HepG2 (cell line): ENCODE measurements around the gene CACNA1C. TPM values are rescaled to one million over a fixed set of nuclear protein-coding genes. Genes with fewer than 3 reads are reported as not detected.

ENCODE experiments used
- ATAC-seq: fragments of 200-7000 bp; cut with Tn5 transposase; 3 replicates; pipeline ENCODE4 v1.9.1; 2020; ENCODE audit warnings: mild to moderate bottlenecking, moderate library complexity
- BruUV-seq: library from RNA; stranded (reverse); fragments of 400-500 nt; replicated peaks from 2 replicates; lab custom pipeline; 2021; lab: Mats Ljungman, UMichigan
- CTCF ChIA-PET: fragments of 300-600 bp; formaldehyde crosslinking; extraction: SDS; loops from one replicate; lab custom pipeline; 2021; ENCODE audit warnings: low total read pairs, inconsistent platforms, low intra/inter-chr PET ratio; lab: Yijun Ruan, JAX
- POLR2A ChIA-PET: fragments of 350-600 bp; sonication (Branson Sonifier 250); formaldehyde crosslinking; loops from one replicate; lab custom pipeline; 2020; ENCODE audit warnings: antibody characterized with exemption, inconsistent platforms; lab: Yijun Ruan, JAX
- DNase-seq: peaks from one replicate; pipeline ENCODE4 v3.0.0-alpha.2; 2015; ENCODE audit warnings: low spot score
- FAIRE-seq: peaks from 3 replicates; lab custom pipeline; 2011; peaks lifted over from hg19 to GRCh38; lab: Jason Lieb, UNC
- H2AFZ ChIP-seq: one replicate; pipeline ENCODE4 v1.6.1; 2011; ENCODE audit warnings: low read length, inconsistent platforms
- H3K27ac ChIP-seq: fragments of 300-600 bp; 3 replicates; pipeline ENCODE4 v1.8.0; 2011; ENCODE audit warnings: mixed run types, mild to moderate bottlenecking, mixed read lengths, low read length, inconsistent platforms; ENCODE audit not compliant: insufficient read depth; ENCODE audit errors: extremely low read length
- H3K27me3 ChIP-seq, 2 experiments: fragments of 200-600 bp in 1 of 2; 2 replicates in 1 of 2; 3 replicates in 1 of 2; pipeline versions ENCODE4 v1.6.0 to v1.8.0; 2011; ENCODE audit warnings: low read length in 2 of 2, mild to moderate bottlenecking in 2 of 2, moderate library complexity in 2 of 2, inconsistent platforms in 1 of 2; ENCODE audit not compliant: insufficient read depth in 2 of 2, control insufficient read depth in 1 of 2
- H3K36me3 ChIP-seq, 2 experiments: fragments of 200-600 bp in 1 of 2; replicated peaks in 1 of 2; 2 replicates in 1 of 2; 3 replicates in 1 of 2; pipeline versions ENCODE4 v1.5.1 to v1.8.0; 2011; ENCODE audit warnings: low read length in 2 of 2, inconsistent platforms in 1 of 2; ENCODE audit not compliant: insufficient read depth in 2 of 2, control insufficient read depth in 1 of 2
- H3K4me1 ChIP-seq: 2 replicates; pipeline ENCODE4 v1.5.1; 2012; ENCODE audit warnings: low read length, inconsistent platforms; ENCODE audit not compliant: insufficient read depth
- H3K4me2 ChIP-seq: 2 replicates; pipeline ENCODE4 v1.6.0; 2011; ENCODE audit warnings: low read depth, low read length, inconsistent platforms
- H3K4me3 ChIP-seq, 3 experiments: fragments of 200-600 bp in 1 of 3; sonication (generic), shearing (Covaris generic) in 1 of 3; replicated peaks in 1 of 3; 2 replicates each; pipeline ENCODE4 v1.5.1; 2011 to 2016; ENCODE audit warnings: low read length in 3 of 3, inconsistent platforms in 2 of 3, low read depth in 2 of 3, mild to moderate bottlenecking in 2 of 3, control low read depth in 1 of 3, mixed read lengths in 1 of 3; ENCODE audit not compliant: insufficient read depth in 1 of 3
- H3K79me2 ChIP-seq: one replicate; pipeline ENCODE4 v1.6.1; 2011; ENCODE audit warnings: low read length, inconsistent platforms; ENCODE audit not compliant: insufficient read depth
- H3K9ac ChIP-seq: 2 replicates; pipeline ENCODE4 v1.6.0; 2011; ENCODE audit warnings: mild to moderate bottlenecking, low read depth, low read length, inconsistent platforms; ENCODE audit not compliant: insufficient read depth
- H3K9me3 ChIP-seq: 2 replicates; pipeline ENCODE4 v1.5.1; 2012; ENCODE audit warnings: mild to moderate bottlenecking, low read length
- H4K20me1 ChIP-seq: 2 replicates; pipeline ENCODE4 v1.6.0; 2011; ENCODE audit warnings: inconsistent platforms, mild to moderate bottlenecking, low read length, moderate library complexity; ENCODE audit not compliant: insufficient read depth
- GFI1 ChIP-seq: sonication (generic); formaldehyde crosslinking; IDR thresholded peaks from 2 replicates; pipeline ENCODE4 v1.5.0; 2020; ENCODE audit warnings: missing genetic modification reagents, mild to moderate bottlenecking, borderline replicate concordance
- GLI4 ChIP-seq: sonication (generic); formaldehyde crosslinking; IDR thresholded peaks from 2 replicates; pipeline ENCODE4 v1.5.1; 2020; ENCODE audit warnings: missing genetic modification reagents, mild to moderate bottlenecking, moderate library complexity, borderline replicate concordance
- MBD4 ChIP-seq: IDR thresholded peaks from 2 replicates; pipeline ENCODE4 v1.6.1; 2012; ENCODE audit warnings: low read length, inconsistent platforms, borderline replicate concordance
- STAT5B ChIP-seq: sonication (generic); formaldehyde crosslinking; IDR thresholded peaks from 2 replicates; pipeline ENCODE4 v1.4.0; 2020; ENCODE audit warnings: missing genetic modification reagents
- TFE3 ChIP-seq: IDR thresholded peaks from 2 replicates; pipeline ENCODE4 v1.6.1; 2016
- TOE1 ChIP-seq: sonication (generic); formaldehyde crosslinking; IDR thresholded peaks from 2 replicates; pipeline ENCODE4 v1.4.0; 2020; ENCODE audit warnings: mild to moderate bottlenecking, missing genetic modification reagents
- ZBTB42 ChIP-seq: sonication (generic); formaldehyde crosslinking; IDR thresholded peaks from 2 replicates; pipeline ENCODE4 v1.5.0; 2020; ENCODE audit warnings: mild to moderate bottlenecking, missing genetic modification reagents
- ZFP36 ChIP-seq: fragments of 150-350 bp; IDR thresholded peaks from 2 replicates; pipeline ENCODE4 v1.6.1; 2018; ENCODE audit warnings: borderline replicate concordance, low read length, low read depth; ENCODE audit not compliant: partially characterized antibody
- ZFP41 ChIP-seq: sonication (generic); formaldehyde crosslinking; IDR thresholded peaks from 2 replicates; pipeline ENCODE4 v1.4.0; 2020; ENCODE audit warnings: mild to moderate bottlenecking, missing genetic modification reagents, borderline replicate concordance
- ZNF30 ChIP-seq: sonication (generic); formaldehyde crosslinking; IDR thresholded peaks from 2 replicates; pipeline ENCODE4 v1.5.0; 2020; ENCODE audit warnings: mild to moderate bottlenecking, missing genetic modification reagents
- ZNF597 ChIP-seq: sonication (generic); formaldehyde crosslinking; IDR thresholded peaks from 2 replicates; pipeline ENCODE4 v1.5.0; 2020; ENCODE audit warnings: missing genetic modification reagents
- ZNF782 ChIP-seq: sonication (generic); formaldehyde crosslinking; IDR thresholded peaks from 2 replicates; pipeline ENCODE4 v1.4.0; 2020; ENCODE audit warnings: missing genetic modification reagents, mild to moderate bottlenecking, borderline replicate concordance
- ZSCAN22 ChIP-seq: sonication (generic); formaldehyde crosslinking; IDR thresholded peaks from 2 replicates; pipeline ENCODE4 v1.4.0; 2020; ENCODE audit warnings: mild to moderate bottlenecking, missing genetic modification reagents
- WGBS: methylation state at CpG from one replicate; pipeline ENCODE4 v1.1.6; 2017; ENCODE audit warnings: low lambda C conversion rate; 5-methylcytosine and 5-hydroxymethylcytosine counted together
- in situ Hi-C: cut with HindIII; loops from 2 replicates; pipeline ENCODE4 v1.10.0; 2017; ENCODE audit warnings: low pct_unique_long_range_greater_than_20kb; ENCODE audit not compliant: extremely low pct_ligation_motif_present
- intact Hi-C: fragments of 100-400 bp; cut with micrococcal nuclease; formaldehyde crosslinking; loops from one replicate; pipeline ENCODE4 v1.10.0; 2022; ENCODE audit not compliant: unreplicated experiment
- polyA plus RNA-seq, 8 experiments: library from polyadenylated mRNA; depleted of rRNA in 3 of 8; stranded (reverse) in 7 of 8; unstranded in 1 of 8; fragments of >200 nt; fragmentation: Illumina TruSeq in 4 of 8; extraction: Trizol in 4 of 8; gene quantifications; 2 replicates each; pipeline versions ENCODE4 v1.2.1 to v1.2.3, GENCODE V29; 2011 to 2016; ENCODE audit warnings: low read depth in 4 of 8, missing spikeins in 1 of 8, mixed read lengths in 1 of 8; ENCODE audit not compliant: insufficient read depth in 1 of 8
- total RNA-seq, 5 experiments: library from RNA; depleted of rRNA; stranded (reverse); fragments of >200 nt; fragmentation: Illumina TruSeq; extraction: Trizol; gene quantifications; 2 replicates each; pipeline ENCODE4 v1.2.3, GENCODE V29; 2016; ENCODE audit warnings: low read depth in 1 of 5
- TF ChIP-seq, protein P1 (sequence below): IDR thresholded peaks from 2 replicates; pipeline ENCODE4 v1.6.1; 2018; ENCODE audit warnings: missing genetic modification reagents
- TF ChIP-seq, protein P2 (sequence below): sonication (generic); formaldehyde crosslinking; IDR thresholded peaks from 2 replicates; pipeline ENCODE4 v1.8.1; 2023; ENCODE audit warnings: mild to moderate bottlenecking, missing genetic modification reagents

Gene CACNA1C
- total and polyA plus RNA-seq, 2 of the 13 experiments (the other 11 are each of a cell fraction or from before 2014, with no cell fraction given), result not detected

- TF ChIP-seq ZFP41 (CRISPR knock-in tag), result no peak
- TF ChIP-seq, protein P1, sequence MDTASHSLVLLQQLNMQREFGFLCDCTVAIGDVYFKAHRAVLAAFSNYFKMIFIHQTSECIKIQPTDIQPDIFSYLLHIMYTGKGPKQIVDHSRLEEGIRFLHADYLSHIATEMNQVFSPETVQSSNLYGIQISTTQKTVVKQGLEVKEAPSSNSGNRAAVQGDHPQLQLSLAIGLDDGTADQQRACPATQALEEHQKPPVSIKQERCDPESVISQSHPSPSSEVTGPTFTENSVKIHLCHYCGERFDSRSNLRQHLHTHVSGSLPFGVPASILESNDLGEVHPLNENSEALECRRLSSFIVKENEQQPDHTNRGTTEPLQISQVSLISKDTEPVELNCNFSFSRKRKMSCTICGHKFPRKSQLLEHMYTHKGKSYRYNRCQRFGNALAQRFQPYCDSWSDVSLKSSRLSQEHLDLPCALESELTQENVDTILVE, result no peak
- no peak for TF ChIP-seq GFI1 (CRISPR knock-in tag)
- TF ChIP-seq ZFP36, result no peak
- TF ChIP-seq, protein P2, sequence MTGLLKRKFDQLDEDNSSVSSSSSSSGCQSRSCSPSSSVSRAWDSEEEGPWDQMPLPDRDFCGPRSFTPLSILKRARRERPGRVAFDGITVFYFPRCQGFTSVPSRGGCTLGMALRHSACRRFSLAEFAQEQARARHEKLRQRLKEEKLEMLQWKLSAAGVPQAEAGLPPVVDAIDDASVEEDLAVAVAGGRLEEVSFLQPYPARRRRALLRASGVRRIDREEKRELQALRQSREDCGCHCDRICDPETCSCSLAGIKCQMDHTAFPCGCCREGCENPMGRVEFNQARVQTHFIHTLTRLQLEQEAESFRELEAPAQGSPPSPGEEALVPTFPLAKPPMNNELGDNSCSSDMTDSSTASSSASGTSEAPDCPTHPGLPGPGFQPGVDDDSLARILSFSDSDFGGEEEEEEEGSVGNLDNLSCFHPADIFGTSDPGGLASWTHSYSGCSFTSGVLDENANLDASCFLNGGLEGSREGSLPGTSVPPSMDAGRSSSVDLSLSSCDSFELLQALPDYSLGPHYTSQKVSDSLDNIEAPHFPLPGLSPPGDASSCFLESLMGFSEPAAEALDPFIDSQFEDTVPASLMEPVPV (CRISPR knock-in tag), result no peak
These were observed 68.4 kb downstream of the CACNA1C start (continued) for GRCh38 chr12:2120982-2121758.

DNA sequence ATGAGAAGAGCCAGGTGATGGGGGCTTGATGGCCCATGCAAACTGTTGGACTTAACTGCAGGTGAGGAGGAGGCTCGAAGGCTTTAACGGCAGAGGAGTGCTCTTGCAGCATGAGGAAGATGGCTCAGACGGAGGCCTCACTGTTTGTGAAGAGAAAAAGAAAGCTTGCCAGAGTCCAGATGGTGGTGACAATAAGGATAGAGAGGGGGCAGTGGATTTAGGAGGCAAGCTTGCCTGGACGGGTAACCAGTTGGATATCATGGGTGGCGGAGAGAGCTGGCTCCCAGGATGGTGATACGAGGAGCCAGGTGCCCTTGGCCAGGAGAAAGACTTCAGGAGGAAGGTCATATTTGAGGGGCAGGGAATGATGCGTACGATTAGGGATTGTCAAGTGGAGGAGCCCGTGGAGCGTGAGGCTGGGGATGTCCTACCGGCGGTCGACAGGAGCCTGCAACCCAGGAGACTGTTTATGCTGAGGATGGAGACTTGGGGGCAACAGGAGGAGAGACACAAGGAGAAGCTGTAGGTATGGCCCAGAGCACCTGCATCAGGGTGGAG is 71.8 kb downstream of the CACNA1C start:
- no peaks in the 10 kb centered on the region for H3K36me3 ChIP-seq
- 56% methylated on average over 13 of the region's 13 CpGs for WGBS
- no peaks in the 10 kb centered on the region for H4K20me1 ChIP-seq
- in situ Hi-C loops, result no loop called here
- POLR2A ChIA-PET, result no interaction called here
- H3K79me2 ChIP-seq, result no peaks in the 10 kb centered on the region
- no TSS peak for BruUV-seq
- DNase-seq (no peak), ATAC-seq (no peak), FAIRE-seq (no peak)
- peaks cover 0 to 27% of the 10 kb centered on the region in 2 experiments; a peak in 1 of 5 replicates for H3K27me3 ChIP-seq
- intact Hi-C loops, result no loop called here
- no peak overlapping the region for H2AFZ ChIP-seq
- H3K9ac ChIP-seq, result no peak overlapping the region
- CTCF ChIA-PET, result no interaction called here
- H3K4me3 ChIP-seq, result no peak overlapping the region
- no peak overlapping the region for H3K27ac ChIP-seq
- H3K4me2 ChIP-seq, result no peak overlapping the region
- H3K4me1 ChIP-seq, result no peaks in the 10 kb centered on the region
- no peaks in the 10 kb centered on the region for H3K9me3 ChIP-seq
- TF ChIP-seq STAT5B (CRISPR knock-in tag), result no peak
- TF ChIP-seq TOE1 (CRISPR knock-in tag), result no peak
- TF ChIP-seq ZNF597 (CRISPR knock-in tag), result no peak
- no peak for TF ChIP-seq ZBTB42 (CRISPR knock-in tag)
- TF ChIP-seq ZNF782, result no peak
- no peak for TF ChIP-seq GLI4 (CRISPR knock-in tag)
- no peak for TF ChIP-seq TFE3
- TF ChIP-seq ZFP36, result no peak
- no peak for TF ChIP-seq MBD4
- TF ChIP-seq ZSCAN22 (CRISPR knock-in tag), result no peak
- TF ChIP-seq ZNF30, result no peak
